ENCODE data around the gene XNDC1N.

The XNDC1N gene

GRCh38 chr11:71933141-71933933 is 4.9 kb upstream of the XNDC1N start:
- peaks cover 82% of the 10 kb centered on the region for H3K79me2 ChIP-seq (ENCODE audit: low read length)

DNA sequence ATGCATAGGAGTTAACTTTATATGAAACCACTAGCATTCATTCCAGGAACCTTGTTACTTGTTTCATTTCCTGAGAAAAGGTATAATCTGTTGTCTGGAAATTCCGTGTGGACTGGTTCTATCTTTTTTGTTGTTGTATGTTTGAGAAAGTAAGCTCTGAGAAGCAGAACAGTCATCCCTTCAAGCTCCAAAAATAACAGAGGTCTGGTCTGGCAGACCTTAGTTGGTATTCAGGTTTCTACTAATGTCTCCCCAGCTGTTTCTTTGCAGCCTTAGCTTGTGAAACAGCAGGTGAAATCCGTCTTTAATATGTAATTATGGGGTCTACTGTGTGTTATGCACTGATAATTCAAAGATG is 2.8 kb upstream of the XNDC1N start:
- H3K4me2 ChIP-seq (ENCODE audit: low read depth, low read length): no peak overlapping the region

More at GRCh38 chr11:71933141-71933933, 4.9 kb upstream of the XNDC1N start:
- no peak overlapping the region for H3K4me2 ChIP-seq (ENCODE audit: low read depth, low read length)
- H3K27me3 ChIP-seq (replicated peaks; ENCODE audit: insufficient read depth, low read length): no peaks in the 10 kb centered on the region
- no peaks in the 10 kb centered on the region; the same call in 1 of the 2 replicates for H3F3A ChIP-seq (ENCODE audit: insufficient read depth, low read length)
- H3K9me2 ChIP-seq (replicated peaks; ENCODE audit: insufficient read depth, low read length): no peaks in the 10 kb centered on the region
- H3K9me3 ChIP-seq (replicated peaks; ENCODE audit: insufficient read depth, low read length): no peaks in the 10 kb centered on the region
- no peak for DNase-seq
- TF ChIP-seq EZH2 (optimal IDR thresholded peaks at IDR 0.05; ENCODE audit: low read depth, low read length) (no peak), EZH2phosphoT487 (IDR thresholded peaks at IDR 0.05; ENCODE audit: low read length) (no peak)
- no peak overlapping the region for H3K9ac ChIP-seq (ENCODE audit: low read length)
- H4K20me1 ChIP-seq (ENCODE audit: insufficient read depth, low read length): no peaks in the 10 kb centered on the region
- no peak overlapping the region for H3K27ac ChIP-seq (ENCODE audit: low read length)
- peaks cover 11% of the 10 kb centered on the region for H3K4me1 ChIP-seq (ENCODE audit: low read length)
- H3K4me3 ChIP-seq (ENCODE audit: low read length): no peak overlapping the region
- no peaks in the 10 kb centered on the region for H3K36me3 ChIP-seq (replicated peaks; ENCODE audit: insufficient read depth, low read length)
- H2AFZ ChIP-seq (ENCODE audit: low read length): no peak overlapping the region

DNA sequence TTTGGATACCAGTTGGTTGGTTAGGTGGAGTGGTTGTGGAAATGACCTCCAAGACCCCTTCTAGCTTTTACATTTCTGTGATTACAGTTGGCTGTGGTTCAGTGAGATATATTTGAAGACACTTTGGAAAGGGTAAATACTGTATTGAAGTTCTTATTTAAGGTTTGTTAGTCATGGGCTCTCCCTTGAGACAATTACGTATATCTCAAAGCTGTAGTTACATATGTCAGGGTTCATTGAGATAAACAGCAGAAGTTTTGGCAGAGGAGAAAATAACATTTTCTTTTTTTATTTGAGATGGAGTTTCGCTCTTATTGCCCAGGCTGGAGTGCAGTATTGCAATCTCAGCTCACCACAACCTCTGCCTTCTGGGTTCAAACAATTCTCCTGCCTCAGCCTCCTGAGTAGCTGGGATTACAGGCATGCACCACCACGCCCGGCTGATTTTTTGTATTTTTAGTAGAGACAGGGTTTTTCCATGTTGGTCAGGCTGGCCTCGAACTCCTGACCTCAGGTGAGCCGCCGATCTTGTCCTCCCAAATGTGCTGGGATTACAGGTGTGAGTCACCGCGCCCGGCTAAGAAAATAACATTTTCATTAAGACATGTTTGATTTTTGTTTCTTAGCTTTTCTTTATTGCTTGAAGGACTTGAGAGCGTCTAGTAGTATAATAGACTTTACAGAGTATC is 2.3 kb upstream of the XNDC1N start:
- no peak overlapping the region for H3K27ac ChIP-seq (ENCODE audit: low read length)
- 0 out of 2 replicates have a peak overlapping the region, but pooled peaks have one; percentile 4 for H3K4me2 ChIP-seq (ENCODE audit: low read depth, low read length)
- H3K9me2 ChIP-seq (replicated peaks; ENCODE audit: insufficient read depth, low read length): no peaks in the 10 kb centered on the region
- TF ChIP-seq EZH2 (optimal IDR thresholded peaks at IDR 0.05; ENCODE audit: low read depth, low read length) (no peak), CTCF (IDR thresholded peaks at IDR 0.05; ENCODE audit: low read length) (no peak), EZH2phosphoT487 (IDR thresholded peaks at IDR 0.05; ENCODE audit: low read length) (no peak)
- no peak overlapping the region for H3K4me3 ChIP-seq (ENCODE audit: low read length)
- H3K79me2 ChIP-seq (ENCODE audit: low read length): peaks cover 78% of the 10 kb centered on the region
- H3K9ac ChIP-seq (ENCODE audit: low read length): no peak overlapping the region
- no peaks in the 10 kb centered on the region for H3K9me3 ChIP-seq (replicated peaks; ENCODE audit: insufficient read depth, low read length)
- no peaks in the 10 kb centered on the region for H3K27me3 ChIP-seq (replicated peaks; ENCODE audit: insufficient read depth, low read length)
- peaks cover 4% of the 10 kb centered on the region for H3F3A ChIP-seq (ENCODE audit: insufficient read depth, low read length)
- no peaks in the 10 kb centered on the region for H3K36me3 ChIP-seq (replicated peaks; ENCODE audit: insufficient read depth, low read length)
- DNase-seq: no peak
- peaks cover 11% of the 10 kb centered on the region for H3K4me1 ChIP-seq (ENCODE audit: low read length)
- no peak overlapping the region for H2AFZ ChIP-seq (ENCODE audit: low read length)
- no peaks in the 10 kb centered on the region for H4K20me1 ChIP-seq (ENCODE audit: insufficient read depth, low read length)

More for the DNA sequence above, 2.8 kb upstream of the XNDC1N start:
- H3K36me3 ChIP-seq (replicated peaks; ENCODE audit: insufficient read depth, low read length): no peaks in the 10 kb centered on the region
- H3F3A ChIP-seq (ENCODE audit: insufficient read depth, low read length): peaks cover 4% of the 10 kb centered on the region
- H3K9ac ChIP-seq (ENCODE audit: low read length): no peak overlapping the region
- no peaks in the 10 kb centered on the region for H3K9me3 ChIP-seq (replicated peaks; ENCODE audit: insufficient read depth, low read length)
- no peak for DNase-seq
- peaks cover 11% of the 10 kb centered on the region for H3K4me1 ChIP-seq (ENCODE audit: low read length)
- H3K79me2 ChIP-seq (ENCODE audit: low read length): peaks cover 78% of the 10 kb centered on the region
- no peaks in the 10 kb centered on the region for H3K9me2 ChIP-seq (replicated peaks; ENCODE audit: insufficient read depth, low read length)
- TF ChIP-seq EZH2phosphoT487 (IDR thresholded peaks at IDR 0.05; ENCODE audit: low read length) (no peak), CTCF (IDR thresholded peaks at IDR 0.05; ENCODE audit: low read length) (no peak), EZH2 (optimal IDR thresholded peaks at IDR 0.05; ENCODE audit: low read depth, low read length) (no peak)
- no peaks in the 10 kb centered on the region for H4K20me1 ChIP-seq (ENCODE audit: insufficient read depth, low read length)
- no peak overlapping the region for H2AFZ ChIP-seq (ENCODE audit: low read length)
- no peak overlapping the region for H3K27ac ChIP-seq (ENCODE audit: low read length)
- H3K4me3 ChIP-seq (ENCODE audit: low read length): no peak overlapping the region
- H3K27me3 ChIP-seq (replicated peaks; ENCODE audit: insufficient read depth, low read length): no peaks in the 10 kb centered on the region
